HG02981 (cell line): ENCODE results near the gene GSTT4.
"Not testable (repeated sequence)": the region's sequence is repeated elsewhere in the genome, so short reads cannot be mapped to it uniquely, and the experiment has no call there.

Source experiments
- ATAC-seq: cut with Tn5 transposase; IDR thresholded peaks from one replicate; pipeline ENCODE4 v1.9.1; 2021; ENCODE audit warnings: mild to moderate bottlenecking, moderate library complexity; ENCODE audit not compliant: unreplicated experiment

The GSTT4 gene

GRCh38 chr22:23993080-23993479, 12.2 kb downstream of the GSTT4 start:
- not testable (repeated sequence) for ATAC-seq

GRCh38 chr22:23989583-23990244, 15.5 kb downstream of the GSTT4 start:
- not testable (repeated sequence) for ATAC-seq

GRCh38 chr22:23986538-23987178, 18.6 kb downstream of the GSTT4 start:
- ATAC-seq = not testable (repeated sequence)

- ATAC-seq = not testable (repeated sequence)
Measured at GRCh38 chr22:23986089-23986488, 19.2 kb downstream of the GSTT4 start.

GRCh38 chr22:23984430-23984829, 20.8 kb downstream of the GSTT4 start:
- ATAC-seq = no peak

- not testable (repeated sequence) for ATAC-seq
Measured at GRCh38 chr22:23980567-23980966, 24.7 kb downstream of the GSTT4 start.

GRCh38 chr22:23979557-23980240, 25.6 kb downstream of the GSTT4 start, which contains the start of gene GSTT2:
GSTT2 (plus strand) TSS chr22:23980134.
- not testable (repeated sequence) for ATAC-seq

GRCh38 chr22:23977304-23977703, 27.9 kb downstream of the GSTT4 start:
- ATAC-seq = not testable (repeated sequence)

GRCh38 chr22:23974836-23975352, 30.4 kb downstream of the GSTT4 start:
- peak; percentile 25 for ATAC-seq

- ATAC-seq = peak; percentile 92
Measured at GRCh38 chr22:23974345-23974744, 30.9 kb downstream of the GSTT4 start, which contains the start of gene DDT. DDT (minus strand) TSS chr22:23974441; CDS start chr22:23974414, 27 bp downstream.

GRCh38 chr22:23971927-23972326, 33.3 kb downstream of the GSTT4 start:
- ATAC-seq = not testable (repeated sequence)

GRCh38 chr22:23970816-23971486, 34.3 kb downstream of the GSTT4 start:
- no peak for ATAC-seq

GRCh38 chr22:23970201-23970641, 35.0 kb downstream of the GSTT4 start:
- no peak for ATAC-seq

- no peak for ATAC-seq
Measured at GRCh38 chr22:23969071-23969470, 36.2 kb downstream of the GSTT4 start.

- ATAC-seq = peak; percentile 93
Measured at GRCh38 chr22:23966568-23966967, 38.7 kb downstream of the GSTT4 start, which contains the start of gene DDTL. DDTL (plus strand) TSS chr22:23966888; CDS start chr22:23966915, 27 bp downstream.

- not testable (repeated sequence) for ATAC-seq
Measured at GRCh38 chr22:23966094-23966493, 39.2 kb downstream of the GSTT4 start.

GRCh38 chr22:23961084-23961771, 44.0 kb downstream of the GSTT4 start, which contains the start of gene GSTT2B:
GSTT2B (minus strand) TSS chr22:23961195; CDS start chr22:23961131, 64 bp downstream.
- not testable (repeated sequence) for ATAC-seq

GRCh38 chr22:23956301-23956900, 48.9 kb downstream of the GSTT4 start:
- ATAC-seq = not testable (repeated sequence)

GRCh38 chr22:23955886-23956285, 49.4 kb downstream of the GSTT4 start:
- not testable (repeated sequence) for ATAC-seq

GRCh38 chr22:23954991-23955305, 50.3 kb downstream of the GSTT4 start:
- not testable (repeated sequence) for ATAC-seq
